GM12878 (cell line): ENCODE measurements around the gene DHPS. TPM values are rescaled to one million over a fixed set of nuclear protein-coding genes. Genes with fewer than 3 reads are reported as not detected.

ENCODE experiments used
- ATF2 ChIP-seq: IDR thresholded peaks from 2 replicates; pipeline ENCODE4 v1.6.1; 2012; ENCODE audit warnings: low read length, inconsistent platforms
- CBFB ChIP-seq: IDR thresholded peaks from 2 replicates; pipeline ENCODE4 v1.6.1; 2016; ENCODE audit warnings: antibody characterized with exemption, low read depth
- CHD4 ChIP-seq: fragments of 200-600 bp; sonication (generic); IDR thresholded peaks from 2 replicates; pipeline ENCODE4 v1.6.1; 2016; ENCODE audit warnings: mild to moderate bottlenecking
- HDGF ChIP-seq: fragments of 450-650 bp; IDR thresholded peaks from 2 replicates; pipeline ENCODE4 v1.6.1; 2016; ENCODE audit warnings: antibody characterized with exemption
- KAT2A ChIP-seq: conservative IDR thresholded peaks from 2 replicates; pipeline ENCODE4 v1.6.1; 2011; ENCODE audit warnings: low read depth, low read length; ENCODE audit not compliant: control insufficient read depth
- NFXL1 ChIP-seq: fragments of 450-650 bp; IDR thresholded peaks from 2 replicates; pipeline ENCODE4 v1.6.1; 2017; ENCODE audit warnings: antibody characterized with exemption, mild to moderate bottlenecking, borderline replicate concordance
- NFYB ChIP-seq: IDR thresholded peaks from 2 replicates; pipeline ENCODE4 v1.6.1; 2011; ENCODE audit warnings: low read depth, mild to moderate bottlenecking, low read length, improper control_type of control experiment, moderate library complexity; ENCODE audit not compliant: insufficient read depth
- RAD51 ChIP-seq: fragments of 450-650 bp; IDR thresholded peaks from 2 replicates; pipeline ENCODE4 v1.6.1; 2016; ENCODE audit warnings: moderate library complexity, mild to moderate bottlenecking, inconsistent platforms
- SP1 ChIP-seq: IDR thresholded peaks from one replicate; pipeline ENCODE4 v1.6.1; 2011; ENCODE audit warnings: low read depth, low read length
- TCF3 ChIP-seq: IDR thresholded peaks from 2 replicates; pipeline ENCODE4 v1.6.1; 2012; ENCODE audit warnings: low read depth, mild to moderate bottlenecking, low read length, borderline replicate concordance; ENCODE audit not compliant: insufficient read depth
- TCF7 ChIP-seq: IDR thresholded peaks from 2 replicates; pipeline ENCODE4 v1.6.1; 2014; ENCODE audit warnings: antibody characterized with exemption, borderline replicate concordance
- polyA plus RNA-seq, 11 experiments: library from polyadenylated mRNA; depleted of rRNA in 4 of 11; unstranded in 6 of 11; stranded (reverse) in 5 of 11; fragments of >200 nt; fragmentation: Nextera tagmentation in 4 of 11; fragmentation: Illumina TruSeq in 1 of 11; extraction: Ambion mirVana in 4 of 11; extraction: Trizol in 1 of 11; gene quantifications; 1 replicate in 1 of 11; 2 replicates in 10 of 11; pipeline versions ENCODE4 v1.2.1 to v1.2.3, GENCODE V29; 2011 to 2016; ENCODE audit warnings: inconsistent platforms in 2 of 11, missing spikeins in 2 of 11, low read depth in 1 of 11
- total RNA-seq, 4 experiments: library from RNA; depleted of rRNA in 3 of 4; stranded (reverse); fragments of >200 nt in 3 of 4; fragmentation: Illumina TruSeq in 1 of 4; extraction: Trizol in 1 of 4; gene quantifications; 2 replicates each; pipeline versions ENCODE4 v1.2.1 to v1.2.3, GENCODE V29; 2013 to 2021
- TF ChIP-seq, protein P1 (sequence below): fragments of 450-650 bp; IDR thresholded peaks from 2 replicates; pipeline ENCODE4 v1.6.1; 2017; ENCODE audit warnings: mild to moderate bottlenecking, low read depth, inconsistent platforms; ENCODE audit not compliant: poor library complexity, severe bottlenecking
- TF ChIP-seq, protein P2 (sequence below): IDR thresholded peaks from 2 replicates; pipeline ENCODE4 v1.6.1; 2012; ENCODE audit warnings: low read depth, low read length, improper control_type of control experiment

DHPS gene
- total and polyA plus RNA-seq, 10 of the 15 experiments (the other 5 are each of a cell fraction or from before 2014, with no cell fraction given), result 36.4 to 104 (median 83.4) TPM

DNA sequence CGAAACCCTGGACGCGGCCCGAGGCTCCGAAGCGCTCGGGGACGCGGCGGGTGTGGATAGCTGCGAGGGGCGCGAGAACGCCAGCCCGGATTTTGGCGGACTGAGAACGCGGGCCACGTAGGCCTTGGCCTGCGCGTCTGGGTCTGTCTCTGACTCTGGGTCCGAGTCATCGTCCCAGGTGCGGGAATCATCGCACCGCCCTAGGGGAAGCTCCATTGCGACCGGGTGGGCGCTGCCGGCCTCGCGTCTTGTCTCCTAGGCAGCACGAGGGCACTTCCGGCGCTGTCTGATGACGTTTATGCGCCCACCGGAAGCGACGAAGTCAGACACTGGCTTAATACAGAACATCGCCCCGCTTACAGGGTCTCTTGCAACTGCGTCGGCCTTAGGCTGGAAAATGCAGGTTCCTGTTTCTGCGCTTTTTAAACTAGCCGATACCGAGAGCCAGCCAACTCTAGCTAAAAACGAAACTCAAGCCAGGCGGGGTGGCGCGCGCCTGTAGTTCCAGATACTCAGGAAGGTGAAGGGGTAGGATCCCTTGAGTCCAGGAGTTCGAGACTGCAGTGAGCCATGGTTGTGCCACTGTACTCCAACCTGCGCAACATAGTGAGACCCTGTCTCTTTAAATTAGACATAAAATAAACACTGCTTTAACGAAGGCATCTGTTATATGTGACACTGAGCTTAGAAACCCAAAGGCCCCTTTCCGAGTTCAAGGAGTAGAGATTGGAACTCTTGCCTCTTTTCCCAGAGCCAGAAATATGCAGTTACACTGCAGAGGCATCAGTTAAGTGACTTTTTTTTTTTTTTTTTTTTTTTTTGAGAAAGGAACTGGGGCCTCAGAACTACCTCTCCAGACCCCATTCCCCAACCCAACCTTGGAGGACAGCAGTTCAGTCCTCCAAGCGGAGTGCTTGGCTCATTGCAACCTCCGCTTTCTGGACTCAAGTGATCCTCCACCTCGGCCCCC, 15.0 kb upstream of the DHPS start, which contains the start of gene FBXW9 (continued):
- TF ChIP-seq RAD51 (no peak), TCF3 (peak; percentile 35; the same call in 1 of the 2 replicates), NFYB (no peak), KAT2A (no peak), ATF2 (peak; percentile 44; the same call in 1 of the 2 replicates), CBFB (peak; percentile 69; the same call in 1 of the 2 replicates), HDGF (no peak), SP1 (no peak), TCF7 (no peak), CHD4 (no peak), NFXL1 (no peak)
- TF ChIP-seq, protein P1, sequence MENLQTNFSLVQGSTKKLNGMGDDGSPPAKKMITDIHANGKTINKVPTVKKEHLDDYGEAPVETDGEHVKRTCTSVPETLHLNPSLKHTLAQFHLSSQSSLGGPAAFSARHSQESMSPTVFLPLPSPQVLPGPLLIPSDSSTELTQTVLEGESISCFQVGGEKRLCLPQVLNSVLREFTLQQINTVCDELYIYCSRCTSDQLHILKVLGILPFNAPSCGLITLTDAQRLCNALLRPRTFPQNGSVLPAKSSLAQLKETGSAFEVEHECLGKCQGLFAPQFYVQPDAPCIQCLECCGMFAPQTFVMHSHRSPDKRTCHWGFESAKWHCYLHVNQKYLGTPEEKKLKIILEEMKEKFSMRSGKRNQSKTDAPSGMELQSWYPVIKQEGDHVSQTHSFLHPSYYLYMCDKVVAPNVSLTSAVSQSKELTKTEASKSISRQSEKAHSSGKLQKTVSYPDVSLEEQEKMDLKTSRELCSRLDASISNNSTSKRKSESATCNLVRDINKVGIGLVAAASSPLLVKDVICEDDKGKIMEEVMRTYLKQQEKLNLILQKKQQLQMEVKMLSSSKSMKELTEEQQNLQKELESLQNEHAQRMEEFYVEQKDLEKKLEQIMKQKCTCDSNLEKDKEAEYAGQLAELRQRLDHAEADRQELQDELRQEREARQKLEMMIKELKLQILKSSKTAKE, result peak; percentile 32
- TF ChIP-seq, protein P2, sequence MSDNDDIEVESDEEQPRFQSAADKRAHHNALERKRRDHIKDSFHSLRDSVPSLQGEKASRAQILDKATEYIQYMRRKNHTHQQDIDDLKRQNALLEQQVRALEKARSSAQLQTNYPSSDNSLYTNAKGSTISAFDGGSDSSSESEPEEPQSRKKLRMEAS, result peak; percentile 83
